ENCODE data around the gene RPS6KB2. TPM values are rescaled to one million over a fixed set of nuclear protein-coding genes. Genes with fewer than 3 reads are reported as not detected.

The RPS6KB2 gene
- total RNA-seq, 1 experiment from 2014 or later: 170 TPM

DNA sequence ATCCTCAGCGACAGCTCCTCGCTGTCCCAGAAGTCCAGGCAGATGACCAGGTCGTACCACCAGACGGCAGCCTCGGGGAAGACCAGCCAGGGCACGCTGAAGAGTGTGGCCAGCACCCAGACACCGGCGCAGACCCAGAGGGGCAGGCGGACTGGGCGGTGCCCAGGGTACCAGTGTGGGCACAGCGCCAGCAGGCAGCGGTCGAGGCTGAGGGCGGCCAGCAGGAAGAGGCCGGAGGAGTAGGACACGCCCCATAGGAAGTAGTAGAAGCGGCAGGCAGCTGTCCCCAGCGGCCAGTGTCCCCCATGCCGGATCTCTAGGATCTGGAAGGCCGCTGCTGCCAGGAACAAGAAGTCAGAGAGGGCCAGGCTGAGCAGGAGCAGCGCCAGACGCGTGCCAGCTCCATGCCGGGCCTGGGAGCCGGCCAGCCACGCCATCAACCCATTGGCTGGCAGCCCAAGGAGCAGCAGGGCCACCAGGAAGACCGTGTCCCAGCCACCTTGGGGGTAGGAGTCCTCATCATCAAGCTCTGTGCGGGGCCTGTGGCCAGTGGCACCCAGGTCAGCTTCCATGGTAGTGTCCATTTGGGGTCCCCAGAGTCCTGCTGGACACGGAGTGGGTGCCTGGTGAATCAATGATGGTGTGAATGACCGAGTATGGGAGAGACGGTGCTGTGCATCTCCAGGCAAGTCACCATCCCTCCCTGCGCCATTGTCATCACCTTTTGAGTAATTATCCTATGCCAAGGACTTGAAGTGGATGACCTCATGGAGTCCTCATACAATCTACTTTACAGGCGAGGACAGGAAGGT, 24.1 kb downstream of the RPS6KB2 start, which contains the start of gene GPR152:
Gene GPR152 (minus strand): TSS at position 589 of the 812 bp plus-strand sequence. CDS start 5 bp downstream, at position 584.
- Histone ChIP-seq H3K4me1 (ENCODE audit: insufficient read depth, low read length) (no peaks in the 10 kb centered on the region), H4K20me1 (ENCODE audit: low read length) (no peaks in the 10 kb centered on the region), H3K4me2 (ENCODE audit: low read length) (no peak within 1 kb of the TSS), H2AFZ (ENCODE audit: low read length) (no peak within 1 kb of the TSS), H3F3A (ENCODE audit: low read length, unreplicated experiment) (no peaks in the 10 kb centered on the region), H3K27me3 (ENCODE audit: low read length) (no peaks in the 10 kb centered on the region), H3K4me3 (ENCODE audit: low read length) (no peak within 1 kb of the TSS), H3K79me2 (ENCODE audit: low read length) (no peaks in the 10 kb centered on the region), H3K9ac (ENCODE audit: low read length) (no peak within 1 kb of the TSS), H3K27ac (ENCODE audit: low read length) (no peak within 1 kb of the TSS), H3K9me3 (ENCODE audit: low read length) (no peaks in the 10 kb centered on the region), H3K9me2 (replicated peaks; ENCODE audit: low read length) (no peaks in the 10 kb centered on the region), H3K36me3 (ENCODE audit: low read depth, low read length) (no peaks in the 10 kb centered on the region)
- no TSS peak for BruUV-seq (replicated peaks)
- POLR2A ChIA-PET (ENCODE audit: unreplicated experiment): no interaction called here
- intact Hi-C loops (cut with micrococcal nuclease): no loop called here
- DNase-seq (no peak), ATAC-seq (no peak; the same call in 1 of the 2 replicates)
- CTCF ChIA-PET: no interaction called here
- TF ChIP-seq EZH2phosphoT487 (IDR thresholded peaks at IDR 0.05; ENCODE audit: borderline replicate concordance, low read length): no peak
- TF ChIP-seq, protein P1, sequence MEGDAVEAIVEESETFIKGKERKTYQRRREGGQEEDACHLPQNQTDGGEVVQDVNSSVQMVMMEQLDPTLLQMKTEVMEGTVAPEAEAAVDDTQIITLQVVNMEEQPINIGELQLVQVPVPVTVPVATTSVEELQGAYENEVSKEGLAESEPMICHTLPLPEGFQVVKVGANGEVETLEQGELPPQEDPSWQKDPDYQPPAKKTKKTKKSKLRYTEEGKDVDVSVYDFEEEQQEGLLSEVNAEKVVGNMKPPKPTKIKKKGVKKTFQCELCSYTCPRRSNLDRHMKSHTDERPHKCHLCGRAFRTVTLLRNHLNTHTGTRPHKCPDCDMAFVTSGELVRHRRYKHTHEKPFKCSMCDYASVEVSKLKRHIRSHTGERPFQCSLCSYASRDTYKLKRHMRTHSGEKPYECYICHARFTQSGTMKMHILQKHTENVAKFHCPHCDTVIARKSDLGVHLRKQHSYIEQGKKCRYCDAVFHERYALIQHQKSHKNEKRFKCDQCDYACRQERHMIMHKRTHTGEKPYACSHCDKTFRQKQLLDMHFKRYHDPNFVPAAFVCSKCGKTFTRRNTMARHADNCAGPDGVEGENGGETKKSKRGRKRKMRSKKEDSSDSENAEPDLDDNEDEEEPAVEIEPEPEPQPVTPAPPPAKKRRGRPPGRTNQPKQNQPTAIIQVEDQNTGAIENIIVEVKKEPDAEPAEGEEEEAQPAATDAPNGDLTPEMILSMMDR (conservative IDR thresholded peaks at IDR 0.05; ENCODE audit: low read depth, low read length): no peak

DNA sequence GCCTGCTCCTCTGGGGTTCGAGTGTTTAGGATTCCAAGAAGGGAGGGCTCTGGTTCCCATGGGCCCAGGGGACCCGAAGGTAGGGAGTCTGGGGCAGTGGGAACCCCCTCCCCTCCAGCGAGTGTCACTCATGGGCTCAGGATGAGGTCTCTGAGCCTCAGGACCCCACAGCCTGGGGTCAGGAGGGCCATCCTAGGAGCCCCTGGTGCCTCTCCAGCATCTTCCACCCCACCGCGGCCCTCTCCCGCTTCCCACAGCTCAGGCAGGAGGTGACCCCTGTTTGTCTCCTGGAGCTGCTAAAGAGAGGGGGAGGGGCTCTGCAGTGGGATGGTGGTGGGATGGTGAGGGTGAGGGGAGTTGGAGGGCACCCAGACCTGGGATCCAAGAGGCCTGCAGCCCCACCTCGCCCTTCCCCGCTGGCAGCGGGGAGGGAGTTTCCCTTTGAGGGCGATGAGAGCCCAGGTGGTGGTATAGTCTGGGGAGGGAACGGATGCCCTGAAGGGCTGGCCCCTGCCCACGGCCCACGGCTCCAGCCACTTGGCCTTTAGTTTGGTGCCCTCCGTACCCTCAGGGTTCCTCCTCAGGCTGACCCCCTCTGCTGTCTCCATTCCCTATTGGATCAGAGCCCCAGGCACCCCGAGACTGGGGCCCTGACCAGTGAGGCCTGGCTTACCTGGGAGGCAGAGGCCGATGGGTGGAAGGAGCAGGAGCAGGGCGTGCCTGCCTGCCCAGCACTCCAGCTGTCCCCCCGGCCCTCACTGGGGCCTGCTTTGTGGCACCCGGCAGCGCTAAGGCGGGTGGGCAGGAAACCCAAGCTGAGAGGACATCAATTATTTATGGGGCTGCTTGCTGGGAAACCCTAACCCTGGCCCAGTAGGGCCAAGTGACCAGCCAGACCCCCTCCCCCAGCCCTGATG, 25.8 kb downstream of the RPS6KB2 start:
- Histone ChIP-seq H3F3A (ENCODE audit: low read length, unreplicated experiment) (no peaks in the 10 kb centered on the region), H3K27ac (ENCODE audit: low read length) (no peak overlapping the region), H3K4me2 (ENCODE audit: low read length) (no peak overlapping the region), H2AFZ (ENCODE audit: low read length) (no peak overlapping the region), H3K9ac (ENCODE audit: low read length) (no peak overlapping the region), H3K4me1 (ENCODE audit: insufficient read depth, low read length) (no peaks in the 10 kb centered on the region), H3K4me3 (ENCODE audit: low read length) (no peak overlapping the region), H3K27me3 (ENCODE audit: low read length) (no peaks in the 10 kb centered on the region), H3K79me2 (ENCODE audit: low read length) (no peaks in the 10 kb centered on the region), H3K36me3 (ENCODE audit: low read depth, low read length) (no peaks in the 10 kb centered on the region), H3K9me3 (ENCODE audit: low read length) (no peaks in the 10 kb centered on the region), H3K9me2 (replicated peaks; ENCODE audit: low read length) (no peaks in the 10 kb centered on the region), H4K20me1 (ENCODE audit: low read length) (no peaks in the 10 kb centered on the region)
- ATAC-seq: no peak
- POLR2A ChIA-PET (ENCODE audit: unreplicated experiment): no interaction called here
- no TSS peak for BruUV-seq (replicated peaks)
- CTCF ChIA-PET: no interaction called here
- intact Hi-C loops (cut with micrococcal nuclease): no loop called here
- TF ChIP-seq EZH2 (IDR thresholded peaks at IDR 0.05; ENCODE audit: low read length, unreplicated experiment): no peak
- no peak for TF ChIP-seq EZH2phosphoT487 (IDR thresholded peaks at IDR 0.05; ENCODE audit: borderline replicate concordance, low read length)
- TF ChIP-seq, protein P1 (conservative IDR thresholded peaks at IDR 0.05; ENCODE audit: low read depth, low read length): no peak
- no peak for DNase-seq

Measured in PC-3 (cell line).